HG03565 (cell line): Measurements from ENCODE around the gene NEK5.
"Not testable (repeated sequence)": the region's sequence is repeated elsewhere in the genome, so short reads cannot be mapped to it uniquely, and the experiment has no call there.

Source experiments
- ATAC-seq: cut with Tn5 transposase; IDR thresholded peaks from one replicate; pipeline ENCODE4 v1.9.1; 2021; ENCODE audit warnings: mild to moderate bottlenecking, moderate library complexity; ENCODE audit not compliant: unreplicated experiment

The NEK5 gene

DNA sequence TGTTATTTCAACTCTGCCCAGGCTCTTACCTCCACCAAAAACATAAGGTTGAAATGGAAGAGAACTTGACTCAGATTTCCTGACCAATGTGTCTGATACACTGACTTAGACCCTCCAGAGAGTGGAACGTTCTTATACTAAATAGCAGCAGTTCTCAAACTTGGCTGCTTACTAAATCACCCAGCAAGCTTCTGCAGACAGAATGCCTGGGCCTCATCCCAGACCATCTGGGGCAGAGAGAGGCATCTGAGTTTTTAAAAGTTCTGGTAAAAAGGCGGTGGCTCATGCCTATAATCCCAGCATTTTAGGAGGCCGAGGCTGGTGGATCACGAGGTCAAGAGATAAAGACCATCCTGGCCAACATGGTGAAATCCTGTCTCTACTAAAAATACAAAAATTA, 46.3 kb downstream of the NEK5 start:
- ATAC-seq, result no peak

DNA sequence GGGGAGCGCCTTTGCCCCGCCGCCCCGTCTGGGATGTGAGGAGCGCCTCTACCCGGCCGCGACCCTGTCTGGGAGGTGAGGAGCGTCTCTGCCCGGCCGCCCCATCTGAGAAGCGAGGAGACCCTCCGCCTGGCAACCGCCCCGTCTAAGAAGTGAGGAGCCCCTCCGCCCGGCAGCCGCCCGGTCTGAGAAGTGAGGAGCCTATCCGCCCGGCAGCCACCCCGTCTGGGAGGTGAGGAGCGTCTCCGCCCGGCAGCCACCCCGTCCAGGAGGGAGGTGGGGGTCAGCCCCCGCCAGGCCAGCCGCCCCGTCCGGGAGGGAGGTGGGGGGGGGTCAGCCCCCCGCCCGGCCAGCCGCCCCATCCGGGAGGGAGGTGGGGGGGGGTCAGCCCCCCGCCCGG, 49.0 kb downstream of the NEK5 start:
- ATAC-seq, result not testable (repeated sequence)

DNA sequence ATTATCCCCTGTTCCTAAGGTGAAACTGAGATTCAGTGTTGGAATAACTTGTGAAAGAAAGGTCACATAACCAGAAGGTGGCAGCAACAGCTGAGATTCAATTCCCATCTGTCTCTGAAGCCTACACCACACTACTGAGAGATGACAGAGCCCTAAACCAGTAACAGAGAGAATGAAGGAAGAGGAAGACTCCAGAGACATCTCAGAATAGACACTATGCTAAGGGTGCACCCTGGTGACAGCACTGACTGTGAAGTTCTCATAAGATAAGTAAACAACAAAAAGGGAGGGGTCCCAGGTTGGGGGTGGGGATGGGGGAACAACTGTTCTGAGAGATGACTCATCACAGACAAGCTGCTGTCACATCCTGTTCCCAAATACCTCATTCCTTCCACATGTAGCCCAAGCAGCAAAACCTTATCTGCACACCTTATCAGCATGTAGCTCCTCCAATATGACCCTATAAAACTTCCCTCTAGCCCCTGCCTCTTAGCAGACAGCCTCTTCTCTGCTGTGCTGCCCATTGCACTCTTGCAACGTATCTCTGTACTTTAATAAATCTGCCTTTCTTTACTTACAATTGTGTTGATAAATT, 57.8 kb downstream of the NEK5 start:
- no peak for ATAC-seq

- ATAC-seq, result no peak
These were observed 61.6 kb downstream of the NEK5 start for GRCh38 chr13:52067237-52067636.

- no peak for ATAC-seq
These were observed 67.3 kb downstream of the NEK5 start for GRCh38 chr13:52061587-52061986.

DNA sequence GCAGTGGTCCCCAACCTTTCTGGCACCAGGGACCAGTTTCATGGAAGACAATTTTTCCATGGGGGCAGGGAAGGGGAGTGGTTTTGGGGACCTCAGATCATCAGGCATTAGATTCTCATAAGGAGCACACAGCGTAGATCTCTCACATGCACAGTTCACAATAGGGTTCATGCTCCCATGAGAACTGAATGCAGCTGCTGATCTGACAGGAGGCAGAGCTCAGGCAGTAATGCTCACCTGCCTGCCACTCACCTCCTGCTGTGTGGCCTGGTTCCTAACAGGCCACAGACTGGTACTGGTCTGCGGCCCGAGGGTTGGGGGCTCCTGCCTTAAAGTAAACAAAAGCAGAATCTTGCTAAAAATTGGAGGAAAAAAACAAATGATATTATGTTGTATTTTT, 67.8 kb downstream of the NEK5 start:
- ATAC-seq, result not testable (repeated sequence)

GRCh38 chr13:52053460-52053859, 75.4 kb downstream of the NEK5 start:
- ATAC-seq, result no peak

- no peak for ATAC-seq
These were observed 77.5 kb downstream of the NEK5 start for GRCh38 chr13:52051400-52051799.

DNA sequence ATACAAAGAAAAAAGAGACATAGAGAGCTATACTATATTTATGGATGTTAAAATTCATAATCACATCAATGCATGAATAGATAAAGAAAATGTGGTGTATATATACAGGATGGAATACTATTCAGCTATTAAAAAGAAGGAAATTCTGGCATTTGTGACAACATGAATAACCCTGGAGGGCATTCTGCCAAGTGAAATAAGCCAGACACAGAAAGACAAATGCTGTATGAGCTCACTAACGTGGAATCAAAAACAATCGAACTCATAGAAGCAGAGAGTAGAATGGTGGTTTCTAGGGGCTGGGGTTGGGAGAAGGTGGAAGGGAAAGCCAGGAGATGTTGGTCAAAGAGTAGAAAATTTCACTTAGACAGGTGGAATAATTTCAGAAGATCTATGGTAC, 80.4 kb downstream of the NEK5 start:
- no peak for ATAC-seq

DNA sequence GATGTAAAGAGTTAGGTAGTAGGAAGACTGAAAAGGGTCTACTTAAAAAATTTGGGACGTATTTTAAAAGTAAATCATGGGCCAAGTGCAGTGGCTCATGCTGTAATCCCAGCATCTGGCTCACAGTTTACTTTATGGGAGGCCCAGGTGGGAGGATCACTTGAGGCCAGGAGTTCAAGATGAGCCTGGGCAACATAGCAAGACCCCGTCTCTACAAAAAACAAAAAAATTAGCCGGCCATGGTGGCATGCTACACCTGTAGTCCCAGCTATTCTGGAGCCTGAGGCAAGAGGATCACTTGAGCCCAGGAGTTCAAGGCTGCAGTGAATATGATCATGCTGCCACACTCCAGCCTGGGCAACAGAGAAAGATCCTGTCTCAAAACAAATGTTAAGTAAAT, 81.4 kb downstream of the NEK5 start:
- no peak for ATAC-seq

DNA sequence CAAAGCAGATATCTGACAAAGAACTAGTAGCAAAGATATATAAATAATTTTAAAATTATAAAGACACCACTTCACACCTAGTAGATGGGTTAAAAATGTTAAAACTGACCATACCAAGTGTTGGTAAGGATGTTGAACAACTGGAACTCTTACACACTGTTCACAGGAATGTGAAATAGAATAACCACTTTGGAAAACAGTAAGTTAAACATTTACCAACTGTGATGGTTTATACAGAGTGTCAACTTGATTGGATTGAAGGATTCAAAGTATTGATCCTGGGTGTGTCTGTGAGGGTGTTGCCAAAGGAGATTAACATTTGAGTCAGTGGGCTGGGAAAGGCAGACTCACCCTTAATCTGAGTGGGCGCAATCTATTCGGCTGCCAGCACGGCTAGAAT, 85.2 kb downstream of the NEK5 start:
- ATAC-seq, result no peak

DNA sequence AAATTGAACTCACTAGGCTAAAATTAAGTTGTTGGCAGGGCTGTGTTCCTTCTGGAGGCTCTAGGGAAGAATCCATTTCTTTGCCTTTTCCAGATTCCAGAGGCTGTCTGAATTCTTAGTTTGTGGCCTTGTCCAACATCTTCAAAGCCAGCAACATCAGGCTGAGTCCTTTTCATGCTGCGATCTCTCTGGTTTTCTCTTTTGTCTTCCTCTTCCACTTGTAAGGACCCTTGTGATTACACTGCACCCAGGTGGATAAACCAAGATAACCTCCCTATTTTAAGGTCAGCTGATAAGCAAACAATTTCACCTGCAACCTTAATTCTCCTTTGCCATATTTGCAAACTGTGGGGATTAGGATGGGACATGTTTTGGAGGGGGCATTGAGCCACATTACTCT, 92.8 kb downstream of the NEK5 start:
- no peak for ATAC-seq

GRCh38 chr13:52034616-52035226, 94.2 kb downstream of the NEK5 start:
- no peak for ATAC-seq

GRCh38 chr13:52033039-52033438, 95.8 kb downstream of the NEK5 start:
- ATAC-seq, result no peak

- ATAC-seq, result not testable (repeated sequence)
These were observed 98.5 kb downstream of the NEK5 start for GRCh38 chr13:52030401-52030800.

DNA sequence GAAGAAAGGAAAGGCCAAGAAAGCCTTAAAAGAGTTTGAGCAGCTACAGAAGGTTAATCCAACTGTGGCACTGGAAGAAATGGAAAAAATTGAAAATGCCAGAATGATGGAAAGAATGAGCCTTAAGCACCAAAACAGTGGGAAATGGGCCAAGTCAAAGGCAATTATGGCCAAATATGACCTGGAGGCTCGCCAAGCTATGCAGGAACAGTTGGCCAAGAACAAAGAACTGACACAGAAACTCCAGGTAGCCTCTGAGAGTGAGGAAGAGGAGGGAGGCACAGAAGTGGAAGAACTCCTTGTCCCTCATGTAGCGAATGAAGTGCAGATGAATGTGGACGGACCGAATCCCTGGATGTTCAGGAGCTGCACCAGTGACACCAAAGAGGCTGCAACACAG, 99.3 kb downstream of the NEK5 start:
- ATAC-seq, result no peak

GRCh38 chr13:52027832-52028231, 101.0 kb downstream of the NEK5 start:
- ATAC-seq, result no peak

DNA sequence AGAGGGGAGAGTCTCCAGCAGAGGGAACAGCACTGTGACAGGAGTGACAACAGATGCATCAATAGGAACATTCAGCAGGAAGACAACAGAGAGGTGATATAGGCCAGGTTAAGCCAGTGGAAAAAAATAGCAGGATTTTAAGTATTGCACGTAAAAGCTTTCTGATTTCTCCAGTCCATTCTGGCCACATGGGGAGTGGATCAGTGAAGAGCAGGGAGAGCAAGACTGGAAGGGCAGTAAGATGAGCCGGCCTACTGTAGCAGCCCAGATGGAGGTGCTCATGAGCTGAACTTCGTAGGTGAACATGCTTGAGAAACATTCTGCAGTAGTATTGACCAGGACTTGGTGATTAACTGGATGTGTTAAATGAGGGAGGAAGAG, 102.6 kb downstream of the NEK5 start:
- ATAC-seq, result no peak

- no peak for ATAC-seq
These were observed 103.2 kb downstream of the NEK5 start for GRCh38 chr13:52025475-52026245.

DNA sequence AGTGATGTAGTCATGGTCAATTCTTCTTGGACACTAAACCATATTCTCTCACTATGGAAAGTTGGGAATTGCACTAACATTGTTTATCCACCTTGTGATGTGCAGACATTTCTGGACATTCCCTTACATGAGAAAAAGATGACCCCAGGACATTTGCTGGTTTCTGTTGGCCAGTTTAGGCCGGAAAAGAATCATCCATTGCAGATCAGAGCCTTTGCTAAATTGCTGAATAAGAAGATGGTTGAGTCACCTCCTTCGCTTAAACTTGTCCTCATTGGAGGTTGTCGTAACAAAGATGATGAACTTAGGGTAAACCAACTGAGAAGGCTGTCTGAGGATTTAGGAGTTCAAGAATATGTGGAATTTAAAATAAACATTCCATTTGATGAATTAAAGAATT, 104.4 kb downstream of the NEK5 start, which contains the start of gene UTP14C:
TSS of gene UTP14C (plus strand) at position 211 of the 400 bp plus-strand sequence. CDS start 4,114 bp downstream, outside the sequence.
- ATAC-seq, result no peak

DNA sequence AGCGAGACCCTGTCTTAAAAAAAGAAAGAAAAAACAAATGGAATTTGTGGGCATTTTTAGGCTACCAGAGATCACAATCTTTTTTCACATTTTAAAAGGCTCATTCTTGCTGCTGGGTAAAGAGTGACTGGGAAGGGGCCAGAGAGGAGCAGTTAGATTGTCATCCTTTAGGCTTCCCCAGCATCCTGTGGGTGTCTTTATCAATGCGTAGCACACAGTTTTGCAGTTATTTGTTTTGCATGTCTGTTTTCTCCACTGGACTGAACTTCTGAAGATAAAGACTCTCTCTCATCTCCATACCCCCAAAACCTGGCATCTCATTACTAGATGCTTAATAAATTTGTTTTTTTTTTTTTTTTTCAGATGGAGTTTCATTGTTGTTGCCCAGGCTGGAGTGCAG, 106.5 kb downstream of the NEK5 start:
- ATAC-seq, result no peak

DNA sequence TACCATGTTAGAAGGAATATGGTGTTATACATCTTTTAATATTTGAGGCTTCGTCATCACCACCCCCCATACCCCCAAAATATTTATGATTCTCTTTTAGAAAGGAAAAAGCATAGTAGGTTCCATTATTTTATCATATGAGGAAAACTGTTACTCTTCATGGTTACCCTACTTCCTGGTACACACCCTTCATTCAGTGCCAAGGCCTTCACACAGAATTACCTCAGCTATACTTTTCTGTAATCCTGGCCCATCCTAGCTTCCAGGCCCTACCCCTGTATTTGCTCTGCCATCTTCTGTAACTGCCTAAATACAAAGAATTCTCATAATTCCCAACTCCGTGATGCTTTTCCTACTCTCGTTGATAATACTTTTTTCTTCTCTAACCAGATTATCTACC, 108.7 kb downstream of the NEK5 start:
- no peak for ATAC-seq
